Measurements from ENCODE around the gene NKG7. TPM values are rescaled to one million over a fixed set of nuclear protein-coding genes. Genes with fewer than 3 reads are reported as not detected.

Gene NKG7
- total and polyA plus RNA-seq, 8 donors = 2.8 to 50.1 (median 6.0) TPM

- Histone ChIP-seq H3K4me1 (peaks cover 4 to 12% of the 10 kb centered on the region in 2 donors), H3K27ac (no peak overlapping the region), H3K36me3 (no peaks in the 10 kb centered on the region), H3K27me3 (peaks cover 22 to 79% of the 10 kb centered on the region in 2 donors), H3K4me3 (no peak overlapping the region), H3K9me3 (no peaks in the 10 kb centered on the region)
- no peak for TF ChIP-seq CTCF (IDR thresholded peaks at IDR 0.05)
- ATAC-seq = no peak
- no peak for DNase-seq
- intact Hi-C loops (cut with DNase I) = no loop called here
Measured at GRCh38 chr19:51324167-51324481, 48.3 kb downstream of the NKG7 start.

- Histone ChIP-seq H3K9me3 (no peaks in the 10 kb centered on the region), H3K4me3 (no peak overlapping the region), H3K4me1 (peaks cover 4 to 12% of the 10 kb centered on the region in 2 donors), H3K27me3 (peaks cover 20 to 74% of the 10 kb centered on the region in 2 donors), H3K27ac (no peak overlapping the region), H3K36me3 (no peaks in the 10 kb centered on the region)
- no peak for ATAC-seq
- intact Hi-C loops (cut with DNase I) = no loop called here
- TF ChIP-seq CTCF (IDR thresholded peaks at IDR 0.05) = no peak
- DNase-seq = peak in 1 of 4 donors; percentile 64
Measured at GRCh38 chr19:51323481-51324166, 48.8 kb downstream of the NKG7 start.

DNA sequence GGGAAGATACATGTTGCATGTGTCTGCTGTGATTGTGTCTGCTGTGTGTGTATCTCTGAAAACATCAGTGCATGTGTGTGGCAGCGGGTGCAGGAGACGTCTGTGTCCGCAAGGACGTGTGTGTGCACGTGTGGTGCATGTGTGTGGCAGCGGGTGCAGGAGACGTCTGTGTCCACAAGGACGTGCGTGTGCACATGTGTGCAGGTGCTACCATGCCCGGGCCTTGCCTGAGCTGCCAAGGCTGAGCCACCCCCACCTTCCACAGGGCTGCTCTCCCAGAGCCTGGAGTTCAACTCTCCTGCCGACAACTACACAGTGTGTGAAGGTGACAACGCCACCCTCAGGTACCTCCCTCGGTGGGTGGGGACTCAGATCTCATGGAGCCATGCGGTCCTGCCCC, 50.7 kb downstream of the NKG7 start:
- DNase-seq = no peak
- no peaks in the 10 kb centered on the region for H3K36me3 ChIP-seq
- no peak overlapping the region for H3K4me3 ChIP-seq
- H3K27me3 ChIP-seq = peaks cover 3 to 64% of the 10 kb centered on the region in 2 donors
- H3K27ac ChIP-seq = no peak overlapping the region
- no peak for TF ChIP-seq CTCF (IDR thresholded peaks at IDR 0.05)
- ATAC-seq = no peak
- intact Hi-C loops (cut with DNase I) = no loop called here
- H3K9me3 ChIP-seq = no peaks in the 10 kb centered on the region
- H3K4me1 ChIP-seq = no peaks in the 10 kb centered on the region

Other genes with a start within 250 kb of the NKG7 start
- gene SIGLEC9, start 247.7 kb downstream of the NKG7 start, total RNA-seq = 10 to 100 TPM in 1 of 2 donors, 1 to 10 TPM in 1; 8.0 to 46.5 TPM
- gene SIGLEC9, start 247.7 kb downstream of the NKG7 start, polyA plus RNA-seq (ENCODE audit: insufficient read length in 6 of 6) = 1 to 10 TPM in 3 of 6 donors, under 1 TPM in 3; 0.63 to 1.7 (median 1.1) TPM
- 10 to 100 TPM in 1 of 2 donors, 1 to 10 TPM in 1; 7.3 to 10.4 TPM for gene SIGLEC7, start 230.4 kb downstream of the NKG7 start, total RNA-seq
- gene SIGLEC7, start 230.4 kb downstream of the NKG7 start, polyA plus RNA-seq (ENCODE audit: insufficient read length in 6 of 6) = under 1 TPM; 0.63 to 0.91 (median 0.76) TPM
- gene CD33, start 147.6 kb downstream of the NKG7 start, total RNA-seq = 10 to 100 TPM; 15.7 to 26.4 TPM
- 1 to 10 TPM; 3.3 to 4.5 (median 4.1) TPM for gene CD33, start 147.6 kb downstream of the NKG7 start, polyA plus RNA-seq (ENCODE audit: insufficient read length in 6 of 6)
- gene SIGLECL1, start 121.6 kb downstream of the NKG7 start, total RNA-seq = not detected
- not detected for gene SIGLECL1, start 121.6 kb downstream of the NKG7 start, polyA plus RNA-seq (ENCODE audit: insufficient read length in 6 of 6)
- gene IGLON5, start 61.0 kb downstream of the NKG7 start, total RNA-seq = not detected
- gene IGLON5, start 61.0 kb downstream of the NKG7 start, polyA plus RNA-seq (ENCODE audit: insufficient read length in 6 of 6) = 1 to 10 TPM; 1.0 to 4.1 (median 2.3) TPM
- 1 to 10 TPM; 3.5 to 4.1 TPM for gene VSIG10L, start 30.5 kb downstream of the NKG7 start, total RNA-seq
- 1 to 10 TPM; 3.5 to 5.2 (median 3.7) TPM for gene VSIG10L, start 30.5 kb downstream of the NKG7 start, polyA plus RNA-seq (ENCODE audit: insufficient read length in 6 of 6)
- 10 to 100 TPM; 72.4 to 89.6 TPM for gene ETFB, start 6.3 kb downstream of the NKG7 start, total RNA-seq
- 10 to 100 TPM; 41.5 to 51.1 (median 45.9) TPM for gene ETFB, start 6.3 kb downstream of the NKG7 start, polyA plus RNA-seq (ENCODE audit: insufficient read length in 6 of 6)
- gene CLDND2, start 3.7 kb downstream of the NKG7 start, total RNA-seq = 1 to 10 TPM; 1.4 to 1.6 TPM
- gene CLDND2, start 3.7 kb downstream of the NKG7 start, polyA plus RNA-seq (ENCODE audit: insufficient read length in 6 of 6) = 1 to 10 TPM in 5 of 6 donors, under 1 TPM in 1; 0.92 to 1.9 (median 1.4) TPM
- gene LIM2, start 15.3 kb upstream of the NKG7 start, total RNA-seq = not detected
- not detected for gene LIM2, start 15.3 kb upstream of the NKG7 start, polyA plus RNA-seq (ENCODE audit: insufficient read length in 6 of 6)
- gene C19orf84, start 17.9 kb upstream of the NKG7 start, total RNA-seq = under 1 TPM in 1 of 2 donors, not detected in 1; 0.29 TPM
- under 1 TPM in 3 of 6 donors, not detected in 3; 0.25 to 0.34 (median 0.29) TPM for gene C19orf84, start 17.9 kb upstream of the NKG7 start, polyA plus RNA-seq (ENCODE audit: insufficient read length in 6 of 6)
- gene SIGLEC10, start 45.0 kb upstream of the NKG7 start, total RNA-seq = 100 to 1,000 TPM in 1 of 2 donors, 1 to 10 TPM in 1; 5.2 to 119 TPM
- 1 to 10 TPM; 1.3 to 2.1 (median 1.5) TPM for gene SIGLEC10, start 45.0 kb upstream of the NKG7 start, polyA plus RNA-seq (ENCODE audit: insufficient read length in 6 of 6)
- under 1 TPM; 0.87 to 0.99 TPM for gene SIGLEC8, start 85.8 kb upstream of the NKG7 start, total RNA-seq
- under 1 TPM in 2 of 6 donors, not detected in 4; 0.04 to 0.06 TPM for gene SIGLEC8, start 85.8 kb upstream of the NKG7 start, polyA plus RNA-seq (ENCODE audit: insufficient read length in 6 of 6)
- gene CEACAM18, start 105.9 kb upstream of the NKG7 start, total RNA-seq = not detected
- not detected for gene CEACAM18, start 105.9 kb upstream of the NKG7 start, polyA plus RNA-seq (ENCODE audit: insufficient read length in 6 of 6)
- gene SIGLEC12, start 129.1 kb upstream of the NKG7 start, total RNA-seq = 1 to 10 TPM; 1.3 to 1.9 TPM
- gene SIGLEC12, start 129.1 kb upstream of the NKG7 start, polyA plus RNA-seq (ENCODE audit: insufficient read length in 6 of 6) = under 1 TPM in 3 of 6 donors, not detected in 3; 0.10 to 0.39 (median 0.34) TPM
- 1 to 10 TPM; 1.0 to 3.2 TPM for gene SIGLEC6, start 159.0 kb upstream of the NKG7 start, total RNA-seq
- under 1 TPM in 5 of 6 donors, not detected in 1; 0.10 to 0.42 (median 0.24) TPM for gene SIGLEC6, start 159.0 kb upstream of the NKG7 start, polyA plus RNA-seq (ENCODE audit: insufficient read length in 6 of 6)
- gene ZNF175, start 198.6 kb upstream of the NKG7 start, total RNA-seq = 10 to 100 TPM in 1 of 2 donors, 1 to 10 TPM in 1; 9.4 to 13.3 TPM
- gene ZNF175, start 198.6 kb upstream of the NKG7 start, polyA plus RNA-seq (ENCODE audit: insufficient read length in 6 of 6) = 10 to 100 TPM; 16.4 to 22.1 (median 18.1) TPM

All from left lung (tissue), 10 donors.